Bronchial epithelial cell (primary cell): Measurements from ENCODE around the gene FARP1. TPM values are rescaled to one million over a fixed set of nuclear protein-coding genes. Genes with fewer than 3 reads are reported as not detected.

Experiments
- DNase-seq: peaks from one replicate; pipeline ENCODE4 v3.0.0-alpha.2; 2010; ENCODE audit warnings: low read depth
- FAIRE-seq: peaks from 2 replicates; lab custom pipeline; 2011; peaks lifted over from hg19 to GRCh38; lab: Jason Lieb, UNC
- H3K27me3 ChIP-seq: 2 replicates; pipeline ENCODE4 v1.5.1; 2011; ENCODE audit warnings: low read length; ENCODE audit not compliant: control insufficient read depth, insufficient read depth
- H3K36me3 ChIP-seq: 2 replicates; pipeline ENCODE4 v1.5.1; 2011; ENCODE audit warnings: low read length; ENCODE audit not compliant: control insufficient read depth, insufficient read depth
- H3K4me3 ChIP-seq: 2 replicates; pipeline ENCODE4 v1.5.1; 2011; ENCODE audit warnings: mild to moderate bottlenecking, low read depth, low read length, control low read depth
- CTCF ChIP-seq: IDR thresholded peaks from 2 replicates; pipeline ENCODE4 v1.5.1; 2011; ENCODE audit warnings: mild to moderate bottlenecking, moderate library complexity, low read length, control low read depth, inconsistent platforms; ENCODE audit not compliant: insufficient read depth, severe bottlenecking
- total RNA-seq: library from RNA; depleted of rRNA; stranded (reverse); fragments of >200 nt; gene quantifications from 2 replicates; pipeline ENCODE4 v1.2.1, GENCODE V29; 2014

Gene FARP1
- total RNA-seq, 1 donor from 2014 or later, result 11.1 TPM

- no peak for TF ChIP-seq CTCF
- Histone ChIP-seq H3K36me3 (no peaks in the 10 kb centered on the region), H3K27me3 (no peaks in the 10 kb centered on the region), H3K4me3 (no peak overlapping the region)
- DNase-seq (no peak), FAIRE-seq (no peak)
These were observed 200.1 kb downstream of the FARP1 start for GRCh38 chr13:98342953-98343352.

GRCh38 chr13:98343461-98343860 is 200.6 kb downstream of the FARP1 start:
- no peaks in the 10 kb centered on the region for H3K36me3 ChIP-seq
- no peaks in the 10 kb centered on the region for H3K27me3 ChIP-seq
- no peak overlapping the region for H3K4me3 ChIP-seq
- TF ChIP-seq CTCF, result no peak
- DNase-seq, result no peak
- no peak for FAIRE-seq

- Histone ChIP-seq H3K4me3 (no peak overlapping the region), H3K36me3 (no peaks in the 10 kb centered on the region), H3K27me3 (no peaks in the 10 kb centered on the region)
- FAIRE-seq (no peak), DNase-seq (no peak)
- no peak for TF ChIP-seq CTCF
These were observed 201.5 kb downstream of the FARP1 start for GRCh38 chr13:98344392-98344791.

GRCh38 chr13:98345107-98345935 is 202.4 kb downstream of the FARP1 start:
- no peaks in the 10 kb centered on the region for H3K36me3 ChIP-seq
- FAIRE-seq (peak; percentile 77), DNase-seq (no peak)
- H3K27me3 ChIP-seq, result no peaks in the 10 kb centered on the region
- no peak overlapping the region for H3K4me3 ChIP-seq
- TF ChIP-seq CTCF, result no peak

GRCh38 chr13:98346904-98347636 is 204.2 kb downstream of the FARP1 start:
- FAIRE-seq, result no peak
- no peak for DNase-seq
- no peaks in the 10 kb centered on the region for H3K27me3 ChIP-seq
- TF ChIP-seq CTCF, result no peak
- H3K36me3 ChIP-seq, result no peaks in the 10 kb centered on the region
- H3K4me3 ChIP-seq, result no peak overlapping the region
